Measurements from ENCODE around the gene R3HDM2. TPM values are rescaled to one million over a fixed set of nuclear protein-coding genes. Genes with fewer than 3 reads are reported as not detected.

The R3HDM2 gene
- total RNA-seq, 2 experiments from 2014 or later = 25.8 to 47.2 TPM

DNA sequence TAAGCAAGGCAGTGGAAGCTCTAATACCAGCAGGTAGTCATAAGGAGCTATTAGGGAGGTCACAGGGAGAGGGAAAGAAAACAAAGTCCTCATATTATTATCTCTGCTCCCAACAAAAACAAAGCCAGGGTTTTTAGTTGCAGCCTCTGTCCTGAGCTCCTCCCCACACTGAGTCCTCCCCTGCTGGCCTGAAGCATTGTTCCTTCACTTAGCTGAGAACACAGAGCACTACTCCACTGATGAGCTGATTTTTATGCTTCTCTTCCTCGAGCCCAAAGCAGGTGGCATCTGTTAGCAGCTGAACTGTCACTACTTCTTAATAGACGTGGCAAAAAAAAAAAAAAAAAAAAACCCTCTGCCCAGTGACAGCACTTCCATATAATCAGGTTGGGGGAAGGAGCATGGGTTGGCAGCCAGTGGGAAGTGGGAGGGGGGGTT lies 169.4 kb downstream of the R3HDM2 start:
- ChIA-PET CTCF (ENCODE audit: unreplicated experiment) (interaction anchor here (0.5 to 1.0 kb wide), 3 partner anchors 10 to 32 kb away, joined by 3 to 4 read pairs (median 3); partner anchors contain the start of gene SHMT2), POLR2A (interaction anchor here (0.6 to 1.4 kb wide), 8 partner anchors 11 to 229 kb away, joined by 3 to 6 read pairs (median 4); partner anchors contain the start of genes GLI1 and STAC3)
- Histone ChIP-seq H3K4me3 (ENCODE audit: low read depth, low read length, poor library complexity, severe bottlenecking) (no peak overlapping the region), H4K20me1 (ENCODE audit: insufficient read depth, low read length) (no peaks in the 10 kb centered on the region), H3K9me2 (ENCODE audit: insufficient read depth, low read length) (no peaks in the 10 kb centered on the region), H3K79me2 (ENCODE audit: insufficient read depth, low read depth, low read length) (no peaks in the 10 kb centered on the region), H3K27ac (ENCODE audit: low read depth, low read length, poor library complexity, severe bottlenecking) (no peak overlapping the region), H3K4me2 (ENCODE audit: low read length) (no peak overlapping the region), H3K36me3 (ENCODE audit: insufficient read depth, low read length) (peaks cover 41% of the 10 kb centered on the region), H2AFZ (ENCODE audit: low read length) (no peak overlapping the region), H3K9me3 (ENCODE audit: low read length) (no peaks in the 10 kb centered on the region), H3K4me1 (ENCODE audit: insufficient read depth, low read length, poor library complexity, severe bottlenecking) (peaks cover 5% of the 10 kb centered on the region)
- BruUV-seq (replicated peaks) = no TSS peak
- TF ChIP-seq EZH2phosphoT487 (IDR thresholded peaks at IDR 0.05; ENCODE audit: borderline replicate concordance, low read depth, low read length) = no peak
- TF ChIP-seq, protein P1, sequence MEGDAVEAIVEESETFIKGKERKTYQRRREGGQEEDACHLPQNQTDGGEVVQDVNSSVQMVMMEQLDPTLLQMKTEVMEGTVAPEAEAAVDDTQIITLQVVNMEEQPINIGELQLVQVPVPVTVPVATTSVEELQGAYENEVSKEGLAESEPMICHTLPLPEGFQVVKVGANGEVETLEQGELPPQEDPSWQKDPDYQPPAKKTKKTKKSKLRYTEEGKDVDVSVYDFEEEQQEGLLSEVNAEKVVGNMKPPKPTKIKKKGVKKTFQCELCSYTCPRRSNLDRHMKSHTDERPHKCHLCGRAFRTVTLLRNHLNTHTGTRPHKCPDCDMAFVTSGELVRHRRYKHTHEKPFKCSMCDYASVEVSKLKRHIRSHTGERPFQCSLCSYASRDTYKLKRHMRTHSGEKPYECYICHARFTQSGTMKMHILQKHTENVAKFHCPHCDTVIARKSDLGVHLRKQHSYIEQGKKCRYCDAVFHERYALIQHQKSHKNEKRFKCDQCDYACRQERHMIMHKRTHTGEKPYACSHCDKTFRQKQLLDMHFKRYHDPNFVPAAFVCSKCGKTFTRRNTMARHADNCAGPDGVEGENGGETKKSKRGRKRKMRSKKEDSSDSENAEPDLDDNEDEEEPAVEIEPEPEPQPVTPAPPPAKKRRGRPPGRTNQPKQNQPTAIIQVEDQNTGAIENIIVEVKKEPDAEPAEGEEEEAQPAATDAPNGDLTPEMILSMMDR (conservative IDR thresholded peaks at IDR 0.05; ENCODE audit: low read length) = no peak
- intact Hi-C loops (cut with micrococcal nuclease; ENCODE audit: unreplicated experiment) = no loop called here
- DNase-seq (ENCODE audit: low spot score) = no peak

DNA sequence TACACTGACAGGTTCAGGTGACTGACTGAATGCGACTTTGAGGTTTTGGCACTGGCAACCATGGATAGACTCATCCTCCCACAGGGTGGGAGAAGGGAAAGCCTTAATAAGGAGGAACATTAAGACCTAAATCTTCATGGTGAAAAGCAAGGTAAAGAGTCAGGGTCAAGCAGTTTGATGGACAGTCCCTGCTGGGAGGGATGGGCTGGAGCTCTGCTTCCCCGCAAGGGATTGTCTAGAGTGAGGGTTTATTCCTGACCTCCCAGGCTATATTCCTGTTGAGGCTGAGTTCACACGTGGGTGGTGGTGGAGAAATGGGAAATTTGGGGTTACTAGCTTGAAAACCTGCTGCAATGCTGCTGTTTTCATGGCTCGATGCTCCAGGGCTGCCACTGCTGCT lies 170.5 kb downstream of the R3HDM2 start:
- Histone ChIP-seq H3K9me3 (ENCODE audit: low read length) (no peaks in the 10 kb centered on the region), H2AFZ (ENCODE audit: low read length) (no peak overlapping the region), H3K27ac (ENCODE audit: low read depth, low read length, poor library complexity, severe bottlenecking) (no peak overlapping the region), H3K4me3 (ENCODE audit: low read depth, low read length, poor library complexity, severe bottlenecking) (no peak overlapping the region), H4K20me1 (ENCODE audit: insufficient read depth, low read length) (no peaks in the 10 kb centered on the region), H3K9me2 (ENCODE audit: insufficient read depth, low read length) (no peaks in the 10 kb centered on the region), H3K79me2 (ENCODE audit: insufficient read depth, low read depth, low read length) (no peaks in the 10 kb centered on the region), H3K4me1 (ENCODE audit: insufficient read depth, low read length, poor library complexity, severe bottlenecking) (peaks cover 5% of the 10 kb centered on the region), H3K36me3 (ENCODE audit: insufficient read depth, low read length) (peaks cover 43% of the 10 kb centered on the region), H3K4me2 (ENCODE audit: low read length) (no peak overlapping the region)
- ChIA-PET CTCF (ENCODE audit: unreplicated experiment) (no interaction called here), POLR2A (no interaction called here)
- no peak for DNase-seq (ENCODE audit: low spot score)
- TF ChIP-seq, protein P1 (conservative IDR thresholded peaks at IDR 0.05; ENCODE audit: low read length) = no peak
- TF ChIP-seq EZH2phosphoT487 (IDR thresholded peaks at IDR 0.05; ENCODE audit: borderline replicate concordance, low read depth, low read length) = no peak
- no TSS peak for BruUV-seq (replicated peaks)
- intact Hi-C loops (cut with micrococcal nuclease; ENCODE audit: unreplicated experiment) = no loop called here

DNA sequence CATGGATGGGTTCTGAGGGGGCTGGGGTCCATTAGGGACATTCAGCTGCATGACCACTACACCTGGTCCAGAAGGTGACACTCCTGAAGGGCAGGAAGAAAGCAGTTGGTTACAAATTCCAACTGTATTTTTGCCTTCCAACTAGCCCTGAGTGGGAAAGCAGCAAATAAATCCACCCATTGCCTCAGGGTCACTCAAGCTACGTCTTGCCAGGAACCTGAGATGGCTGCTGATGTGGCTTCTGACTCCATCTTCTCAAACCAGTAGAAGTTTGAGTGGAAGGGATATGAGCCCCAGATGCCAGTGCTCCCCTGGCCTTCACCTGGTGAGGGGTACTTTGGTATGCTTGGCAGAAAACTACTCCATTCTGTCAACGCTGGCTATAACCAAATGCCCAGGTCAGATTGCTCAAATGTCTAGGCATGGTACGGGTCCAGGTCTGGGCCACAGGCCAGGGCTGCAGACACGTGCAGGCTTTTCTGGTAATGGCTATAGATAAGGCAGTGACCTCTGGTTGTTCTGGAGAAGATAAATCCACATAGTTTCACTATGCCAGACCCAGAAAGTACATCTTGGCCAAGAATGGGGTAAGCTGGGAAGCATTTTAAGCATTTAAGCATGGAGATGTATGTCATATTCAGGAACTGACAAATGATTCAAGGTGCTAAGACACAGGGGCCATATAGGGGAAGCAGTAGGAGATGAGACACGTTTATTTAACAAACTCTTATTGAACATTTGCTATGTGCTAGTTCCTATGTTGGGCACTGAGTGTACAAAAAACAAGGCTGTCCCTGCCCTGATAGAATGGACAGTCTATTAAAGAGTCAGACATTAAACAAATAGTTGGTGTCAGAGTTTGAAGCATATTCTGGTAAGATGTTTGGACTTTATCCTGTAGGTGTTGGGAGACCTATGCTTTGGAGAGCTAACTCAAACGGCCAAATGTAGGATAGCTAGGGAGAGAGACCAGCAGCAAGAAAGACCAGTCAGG lies 171.6 kb downstream of the R3HDM2 start:
- no peak for TF ChIP-seq EZH2phosphoT487 (IDR thresholded peaks at IDR 0.05; ENCODE audit: borderline replicate concordance, low read depth, low read length)
- TF ChIP-seq, protein P1 (conservative IDR thresholded peaks at IDR 0.05; ENCODE audit: low read length) = no peak
- ChIA-PET POLR2A (no interaction called here), CTCF (ENCODE audit: unreplicated experiment) (no interaction called here)
- intact Hi-C loops (cut with micrococcal nuclease; ENCODE audit: unreplicated experiment) = no loop called here
- H3K4me3 ChIP-seq (ENCODE audit: low read depth, low read length, poor library complexity, severe bottlenecking) = no peak overlapping the region
- no peak overlapping the region for H2AFZ ChIP-seq (ENCODE audit: low read length)
- H3K4me1 ChIP-seq (ENCODE audit: insufficient read depth, low read length, poor library complexity, severe bottlenecking) = peaks cover 5% of the 10 kb centered on the region
- no TSS peak for BruUV-seq (replicated peaks)
- peaks cover 37% of the 10 kb centered on the region for H3K36me3 ChIP-seq (ENCODE audit: insufficient read depth, low read length)
- no peaks in the 10 kb centered on the region for H3K79me2 ChIP-seq (ENCODE audit: insufficient read depth, low read depth, low read length)
- H3K9me3 ChIP-seq (ENCODE audit: low read length) = no peaks in the 10 kb centered on the region
- H3K4me2 ChIP-seq (ENCODE audit: low read length) = no peak overlapping the region
- no peak for DNase-seq (ENCODE audit: low spot score)
- H3K9me2 ChIP-seq (ENCODE audit: insufficient read depth, low read length) = no peaks in the 10 kb centered on the region
- H3K27ac ChIP-seq (ENCODE audit: low read depth, low read length, poor library complexity, severe bottlenecking) = no peak overlapping the region
- no peaks in the 10 kb centered on the region for H4K20me1 ChIP-seq (ENCODE audit: insufficient read depth, low read length)
